Panc1 (cell line): ENCODE measurements around the gene SLC9A9.

ENCODE experiments used
- CTCF ChIP-seq: fragments of 450-650 bp; IDR thresholded peaks from 2 replicates; pipeline ENCODE4 v1.5.1; 2017; ENCODE audit warnings: mild to moderate bottlenecking
- POLR2AphosphoS5 ChIP-seq: IDR thresholded peaks from 2 replicates; pipeline ENCODE4 v1.6.1; 2012; ENCODE audit warnings: mild to moderate bottlenecking, low read depth, low read length, moderate library complexity

- TF ChIP-seq POLR2AphosphoS5 (no peak), CTCF (no peak)
These were observed 252.7 kb downstream of the SLC9A9 start for GRCh38 chr3:143595456-143596077.
